Mammary epithelial cell (primary cell): ENCODE results near the gene SPACDR.

Experiments used
- CTCF ChIP-seq, 2 donors: IDR thresholded peaks in 1 of 2; conservative IDR thresholded peaks in 1 of 2; 2 replicates each; pipeline ENCODE4 v1.5.1; 2011 to 2012; ENCODE audit warnings: inconsistent platforms in 2 of 2, low read length in 2 of 2, mild to moderate bottlenecking in 2 of 2, control low read depth in 1 of 2, low read depth in 1 of 2; ENCODE audit not compliant: insufficient read depth in 1 of 2; ENCODE audit errors: extremely low read depth in 1 of 2
- EZH2 ChIP-seq: IDR thresholded peaks from 2 replicates; pipeline ENCODE4 v1.6.1; 2012; ENCODE audit warnings: low read length, inconsistent platforms, borderline replicate concordance

GRCh38 chr7:100428967-100429636 lies 35.0 kb downstream of the SPACDR start:
- TF ChIP-seq CTCF (conservative IDR thresholded peaks at IDR 0.05 in 1 of 2, IDR thresholded peaks at IDR 0.05 in 1 of 2; ENCODE audit: extremely low read depth in 1 of 2, insufficient read depth in 1 of 2, low read depth in 1 of 2, low read length in 2 of 2) (no peak), EZH2 (no peak)
